H1 (cell line): ENCODE data around the gene BBX. TPM values are rescaled to one million over a fixed set of nuclear protein-coding genes. Genes with fewer than 3 reads are reported as not detected.

Experiments
- CHD7 ChIP-seq: fragments of 300-600 bp; sonication (generic); IDR thresholded peaks from 2 replicates; pipeline ENCODE4 v1.7.1; 2012; ENCODE audit warnings: low read length, moderate library complexity, mild to moderate bottlenecking, inconsistent platforms; ENCODE audit not compliant: insufficient replicate concordance
- KDM1A ChIP-seq: fragments of 200-600, 300-600 bp; sonication (generic); IDR thresholded peaks from 2 replicates; pipeline ENCODE4 v1.7.1; 2016; ENCODE audit warnings: mild to moderate bottlenecking, low read length, borderline replicate concordance
- KDM4A ChIP-seq: IDR thresholded peaks from one replicate; pipeline ENCODE4 v1.7.1; 2012; ENCODE audit warnings: low read depth, mild to moderate bottlenecking, moderate library complexity, low read length, inconsistent platforms; ENCODE audit not compliant: severe bottlenecking
- NRF1 ChIP-seq: IDR thresholded peaks from 2 replicates; pipeline ENCODE4 v1.6.1; 2011; ENCODE audit warnings: mild to moderate bottlenecking, low read depth, low read length, improper control_type of control experiment
- RBBP5 ChIP-seq: IDR thresholded peaks from 2 replicates; pipeline ENCODE4 v1.7.1; 2012; ENCODE audit warnings: low read depth, mild to moderate bottlenecking, inconsistent platforms, low read length, moderate library complexity, borderline replicate concordance
- TAF7 ChIP-seq: optimal IDR thresholded peaks from 2 replicates; pipeline ENCODE3; 2011; ENCODE audit warnings: low read depth, mild to moderate bottlenecking, inconsistent platforms, low read length, moderate library complexity, borderline replicate concordance
- polyA plus RNA-seq, 7 experiments: library from polyadenylated mRNA; depleted of rRNA in 3 of 7; stranded (reverse) in 5 of 7; unstranded in 2 of 7; fragments of >200 nt in 5 of 7; fragments of 200-250 nt in 2 of 7; gene quantifications; 1 replicate in 5 of 7; 2 replicates in 1 of 7; 4 replicates in 1 of 7; pipeline versions ENCODE4 v1.2.1 to v1.2.3, GENCODE V29; 2011 to 2013; ENCODE audit warnings: missing spikeins in 2 of 7, mixed read lengths in 2 of 7
- total RNA-seq: library from RNA; stranded (reverse); fragmentation: NEBNext Ultra II Directional; extraction: Animal tissue kit (Norgen Biotek cat#: 25700); gene quantifications from 2 replicates; pipeline ENCODE4 v1.2.1, GENCODE V29; 2021

Gene BBX
- total and polyA plus RNA-seq, 2 of the 8 experiments (the other 6 are each of a cell fraction or from before 2014, with no cell fraction given) = 11.0 to 42.5 TPM

- TF ChIP-seq CHD7 = no peak
- TF ChIP-seq TAF7 = no peak
- TF ChIP-seq NRF1 = no peak
- no peak for TF ChIP-seq KDM1A
- no peak for TF ChIP-seq RBBP5
- no peak for TF ChIP-seq KDM4A
Measured at GRCh38 chr3:107588217-107588616, 65.5 kb downstream of the BBX start (continued).
